ENCODE data around the gene MAP4K3.

DNA sequence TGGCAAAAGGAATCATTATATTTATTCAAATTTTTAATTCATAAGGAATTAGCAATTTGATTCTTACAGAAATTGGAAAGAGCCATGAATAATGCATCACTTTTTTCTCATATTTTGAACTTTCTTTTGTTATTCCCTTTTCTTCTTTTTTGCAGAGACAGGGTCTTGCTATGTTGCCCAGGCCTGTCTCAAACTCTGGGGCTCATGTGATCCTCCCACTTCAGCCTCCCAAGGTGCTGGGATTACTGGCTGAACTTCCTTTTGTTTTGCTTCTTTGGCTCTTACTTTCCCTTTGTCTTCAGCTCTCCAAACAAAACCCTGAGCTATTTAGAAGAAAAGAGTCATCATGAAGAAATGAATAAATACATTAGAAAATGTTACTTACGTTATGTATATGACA lies 224.1 kb downstream of the MAP4K3 start:
- no peak for TF ChIP-seq TARDBP (IDR thresholded peaks at IDR 0.05; ENCODE audit: borderline replicate concordance)
- no peak for TF ChIP-seq CEBPB (IDR thresholded peaks at IDR 0.05; ENCODE audit: borderline replicate concordance in 1 of 2, low read depth in 2 of 2, low read length in 2 of 2)
- TF ChIP-seq, protein P1, sequence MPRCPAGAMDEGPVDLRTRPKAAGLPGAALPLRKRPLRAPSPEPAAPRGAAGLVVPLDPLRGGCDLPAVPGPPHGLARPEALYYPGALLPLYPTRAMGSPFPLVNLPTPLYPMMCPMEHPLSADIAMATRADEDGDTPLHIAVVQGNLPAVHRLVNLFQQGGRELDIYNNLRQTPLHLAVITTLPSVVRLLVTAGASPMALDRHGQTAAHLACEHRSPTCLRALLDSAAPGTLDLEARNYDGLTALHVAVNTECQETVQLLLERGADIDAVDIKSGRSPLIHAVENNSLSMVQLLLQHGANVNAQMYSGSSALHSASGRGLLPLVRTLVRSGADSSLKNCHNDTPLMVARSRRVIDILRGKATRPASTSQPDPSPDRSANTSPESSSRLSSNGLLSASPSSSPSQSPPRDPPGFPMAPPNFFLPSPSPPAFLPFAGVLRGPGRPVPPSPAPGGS (IDR thresholded peaks at IDR 0.05; ENCODE audit: borderline replicate concordance, insufficient read depth, low read depth, low read length, poor library complexity, severe bottlenecking): no peak
- TF ChIP-seq TCF7 (IDR thresholded peaks at IDR 0.05; ENCODE audit: borderline replicate concordance): no peak
- TF ChIP-seq NFYB (IDR thresholded peaks at IDR 0.05; ENCODE audit: insufficient read depth, low read depth, low read length): no peak
- TF ChIP-seq EP300 (IDR thresholded peaks at IDR 0.05; ENCODE audit: borderline replicate concordance in 1 of 2, control insufficient read depth in 1 of 2, low read depth in 2 of 2, low read length in 2 of 2): no peak
- no peak for TF ChIP-seq NR2F1 (conservative IDR thresholded peaks at IDR 0.05)
- no peak for TF ChIP-seq KDM1A (IDR thresholded peaks at IDR 0.05; ENCODE audit: borderline replicate concordance)
- TF ChIP-seq, protein P2, sequence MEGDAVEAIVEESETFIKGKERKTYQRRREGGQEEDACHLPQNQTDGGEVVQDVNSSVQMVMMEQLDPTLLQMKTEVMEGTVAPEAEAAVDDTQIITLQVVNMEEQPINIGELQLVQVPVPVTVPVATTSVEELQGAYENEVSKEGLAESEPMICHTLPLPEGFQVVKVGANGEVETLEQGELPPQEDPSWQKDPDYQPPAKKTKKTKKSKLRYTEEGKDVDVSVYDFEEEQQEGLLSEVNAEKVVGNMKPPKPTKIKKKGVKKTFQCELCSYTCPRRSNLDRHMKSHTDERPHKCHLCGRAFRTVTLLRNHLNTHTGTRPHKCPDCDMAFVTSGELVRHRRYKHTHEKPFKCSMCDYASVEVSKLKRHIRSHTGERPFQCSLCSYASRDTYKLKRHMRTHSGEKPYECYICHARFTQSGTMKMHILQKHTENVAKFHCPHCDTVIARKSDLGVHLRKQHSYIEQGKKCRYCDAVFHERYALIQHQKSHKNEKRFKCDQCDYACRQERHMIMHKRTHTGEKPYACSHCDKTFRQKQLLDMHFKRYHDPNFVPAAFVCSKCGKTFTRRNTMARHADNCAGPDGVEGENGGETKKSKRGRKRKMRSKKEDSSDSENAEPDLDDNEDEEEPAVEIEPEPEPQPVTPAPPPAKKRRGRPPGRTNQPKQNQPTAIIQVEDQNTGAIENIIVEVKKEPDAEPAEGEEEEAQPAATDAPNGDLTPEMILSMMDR (IDR thresholded peaks at IDR 0.05 in 2 of 3, conservative IDR thresholded peaks at IDR 0.05 in 1 of 3; ENCODE audit: control insufficient read depth in 2 of 3, extremely low read depth in 1 of 3, insufficient read depth in 1 of 3, low read depth in 3 of 3, low read length in 3 of 3): no peak
- TF ChIP-seq SRF (IDR thresholded peaks at IDR 0.05; ENCODE audit: low read depth in 2 of 2, low read length in 2 of 2): no peak
- no peak for TF ChIP-seq POLR2A (IDR thresholded peaks at IDR 0.05; ENCODE audit: low read depth, low read length)
